SU-DHL-6 (cell line): ENCODE data around the gene SPOCK1.

ENCODE experiments used
- H2AFZ ChIP-seq: fragments of 200-600 bp; sonication (generic); 2 replicates; pipeline ENCODE4 v1.6.1; 2014; ENCODE audit warnings: low read depth, mild to moderate bottlenecking, moderate library complexity, mixed read lengths, antibody characterized with exemption, low read length; ENCODE audit not compliant: severe bottlenecking
- H3F3A ChIP-seq: fragments of 200-600 bp; shearing (Covaris generic); 2 replicates; pipeline ENCODE4 v1.6.0; 2016; ENCODE audit warnings: antibody characterized with exemption, mild to moderate bottlenecking; ENCODE audit not compliant: insufficient read depth
- H3K27ac ChIP-seq: fragments of 200-600 bp; sonication (generic); 2 replicates; pipeline ENCODE4 v1.5.1; 2016; ENCODE audit warnings: low read depth, mild to moderate bottlenecking, low read length, moderate library complexity, mixed read lengths
- H3K27me3 ChIP-seq: fragments of 200-600 bp; sonication (generic), shearing (Covaris generic); 2 replicates; pipeline ENCODE4 v1.6.0; 2014; ENCODE audit warnings: mild to moderate bottlenecking, low read length
- H3K36me3 ChIP-seq: fragments of 200-600 bp; sonication (generic); 2 replicates; pipeline ENCODE4 v1.6.1; 2014; ENCODE audit warnings: mild to moderate bottlenecking, low read length, mixed read lengths
- H3K4me2 ChIP-seq: fragments of 300-600, 200-600 bp; shearing (Covaris generic), sonication (generic); 2 replicates; pipeline ENCODE4 v1.6.0; 2014; ENCODE audit warnings: low read length, low read depth, mild to moderate bottlenecking; ENCODE audit not compliant: poor library complexity, severe bottlenecking
- H3K4me3 ChIP-seq: fragments of 200-600 bp; sonication (generic); 2 replicates; pipeline ENCODE4 v1.5.1; 2014; ENCODE audit warnings: antibody characterized with exemption, low read length, mild to moderate bottlenecking, mixed read lengths; ENCODE audit not compliant: insufficient read depth, poor library complexity, severe bottlenecking
- H3K79me2 ChIP-seq: fragments of 200-600 bp; sonication (generic); 2 replicates; pipeline ENCODE4 v1.6.1; 2014; ENCODE audit warnings: mild to moderate bottlenecking, low read length, moderate library complexity; ENCODE audit not compliant: insufficient read depth
- H3K9ac ChIP-seq: fragments of 200-600 bp; sonication (generic); 2 replicates; pipeline ENCODE4 v1.7.0; 2014; ENCODE audit warnings: mild to moderate bottlenecking, low read length
- H3K9me2 ChIP-seq: fragments of 200-600 bp; sonication (generic); replicated peaks from 2 replicates; pipeline ENCODE4 v1.6.1; 2014; ENCODE audit warnings: low read length; ENCODE audit not compliant: insufficient read depth
- H3K9me3 ChIP-seq: fragments of 200-600 bp; sonication (generic); 2 replicates; pipeline ENCODE4 v1.6.1; 2014; ENCODE audit warnings: low read length, mixed read lengths; ENCODE audit not compliant: insufficient read depth
- H4K20me1 ChIP-seq: fragments of 200-600 bp; sonication (generic); 2 replicates; pipeline ENCODE4 v1.6.1; 2014; ENCODE audit warnings: low read depth, mild to moderate bottlenecking, antibody characterized with exemption, low read length, moderate library complexity, mixed read lengths
- CTCF ChIP-seq: fragments of 200-600 bp; sonication (generic); IDR thresholded peaks from one replicate; pipeline ENCODE4 v1.5.1; 2017; ENCODE audit warnings: antibody characterized with exemption, mild to moderate bottlenecking, low read length, moderate library complexity; ENCODE audit not compliant: insufficient read depth, poor library complexity, severe bottlenecking
- EZH2phosphoT487 ChIP-seq: fragments of 200-600 bp; sonication (generic), shearing (Covaris generic); conservative IDR thresholded peaks from 2 replicates; pipeline ENCODE4 v1.6.1; 2018; ENCODE audit warnings: mild to moderate bottlenecking, antibody characterized with exemption, low read length, moderate library complexity, mixed read lengths

SPOCK1 gene

DNA sequence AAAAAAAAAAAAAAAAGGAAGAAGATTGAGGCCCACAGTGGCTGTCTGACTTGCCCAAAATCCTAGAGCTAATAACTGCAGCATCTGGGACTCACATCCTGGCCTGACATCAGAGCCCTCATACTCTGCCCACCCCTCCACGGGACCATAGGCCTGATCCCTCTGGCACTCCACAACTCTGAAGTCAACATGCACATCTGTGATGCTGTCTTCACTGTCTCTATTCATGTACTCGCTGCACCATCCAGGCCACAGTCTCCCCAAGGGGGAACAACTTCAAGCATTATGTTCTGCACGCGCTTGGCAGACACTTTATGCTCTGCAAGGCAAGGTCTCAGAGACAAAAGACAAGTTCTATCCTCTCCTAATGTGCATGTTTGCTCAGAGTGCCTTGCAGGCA lies 158.2 kb downstream of the SPOCK1 start:
- no peak overlapping the region for H3K9ac ChIP-seq
- H3K79me2 ChIP-seq = no peaks in the 10 kb centered on the region
- TF ChIP-seq CTCF = no peak
- TF ChIP-seq EZH2phosphoT487 = no peak
- no peaks in the 10 kb centered on the region for H3K9me3 ChIP-seq
- H3K9me2 ChIP-seq = no peaks in the 10 kb centered on the region
- H3K27ac ChIP-seq = no peak overlapping the region
- no peaks in the 10 kb centered on the region for H4K20me1 ChIP-seq
- H3F3A ChIP-seq = no peaks in the 10 kb centered on the region
- no peaks in the 10 kb centered on the region for H3K36me3 ChIP-seq
- H3K4me2 ChIP-seq = no peak overlapping the region
- no peak overlapping the region for H2AFZ ChIP-seq
- H3K4me3 ChIP-seq = no peak overlapping the region
- no peaks in the 10 kb centered on the region for H3K27me3 ChIP-seq

DNA sequence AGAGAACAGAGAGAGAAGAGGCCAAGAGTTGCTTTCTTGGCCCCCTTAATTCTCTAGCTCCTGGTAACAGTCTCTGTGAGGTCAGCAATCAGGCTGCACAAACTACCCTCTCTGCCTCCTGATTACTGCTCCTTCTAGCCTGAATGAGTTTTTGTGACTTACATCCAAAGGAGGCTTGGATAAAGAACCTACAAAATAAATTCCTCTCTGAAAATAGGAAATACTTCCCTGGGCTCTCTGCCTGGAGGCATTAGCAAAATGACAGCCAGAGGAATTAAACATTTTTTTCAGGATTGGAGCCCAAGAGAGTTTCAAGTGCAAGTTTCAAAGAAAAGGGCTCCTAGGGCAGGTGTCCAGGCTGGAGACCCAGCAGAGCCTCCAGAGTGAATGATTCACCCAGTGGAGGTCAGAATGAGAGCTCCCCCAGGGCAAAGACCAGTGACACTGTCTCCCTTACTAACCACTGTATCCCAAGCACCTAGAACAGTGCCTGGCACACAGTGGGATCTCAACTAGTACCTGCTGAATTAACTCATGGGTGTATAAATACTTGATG lies 162.5 kb downstream of the SPOCK1 start:
- Histone ChIP-seq H3F3A (no peaks in the 10 kb centered on the region), H3K27ac (no peak overlapping the region), H3K36me3 (no peaks in the 10 kb centered on the region), H2AFZ (no peak overlapping the region), H3K9me3 (no peaks in the 10 kb centered on the region), H3K79me2 (no peaks in the 10 kb centered on the region), H4K20me1 (no peaks in the 10 kb centered on the region), H3K9ac (no peak overlapping the region), H3K9me2 (no peaks in the 10 kb centered on the region), H3K4me3 (no peak overlapping the region), H3K27me3 (no peaks in the 10 kb centered on the region), H3K4me2 (no peak overlapping the region)
- TF ChIP-seq CTCF (no peak), EZH2phosphoT487 (no peak)

DNA sequence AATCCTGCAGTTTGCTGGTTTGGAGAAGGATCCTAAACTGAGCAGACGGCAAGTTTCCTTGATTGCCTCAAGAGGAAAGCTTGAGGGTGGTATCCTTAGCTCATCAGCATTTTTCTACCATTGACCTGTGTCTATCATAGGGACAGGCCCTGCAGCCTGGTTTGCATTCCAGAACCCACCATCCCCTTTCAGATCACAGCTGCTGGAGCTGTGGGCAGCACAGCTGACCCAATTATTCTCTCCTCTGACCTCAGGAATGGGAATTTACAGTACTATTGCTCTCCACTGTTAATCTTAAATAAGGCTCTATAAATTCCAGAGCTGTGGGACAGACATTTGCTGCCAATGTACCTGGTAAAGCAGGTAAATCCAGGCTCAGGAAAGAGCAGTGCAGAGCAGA lies 163.0 kb downstream of the SPOCK1 start:
- Histone ChIP-seq H4K20me1 (no peaks in the 10 kb centered on the region), H3K9me3 (no peaks in the 10 kb centered on the region), H3K36me3 (no peaks in the 10 kb centered on the region), H3K4me3 (no peak overlapping the region), H2AFZ (no peak overlapping the region), H3F3A (no peaks in the 10 kb centered on the region), H3K9ac (no peak overlapping the region), H3K9me2 (no peaks in the 10 kb centered on the region), H3K27ac (no peak overlapping the region), H3K79me2 (no peaks in the 10 kb centered on the region), H3K27me3 (no peaks in the 10 kb centered on the region), H3K4me2 (no peak overlapping the region)
- TF ChIP-seq CTCF (no peak), EZH2phosphoT487 (no peak)
